ENCODE data around the gene C9orf72. TPM values are rescaled to one million over a fixed set of nuclear protein-coding genes. Genes with fewer than 3 reads are reported as not detected.

The C9orf72 gene, protein sequence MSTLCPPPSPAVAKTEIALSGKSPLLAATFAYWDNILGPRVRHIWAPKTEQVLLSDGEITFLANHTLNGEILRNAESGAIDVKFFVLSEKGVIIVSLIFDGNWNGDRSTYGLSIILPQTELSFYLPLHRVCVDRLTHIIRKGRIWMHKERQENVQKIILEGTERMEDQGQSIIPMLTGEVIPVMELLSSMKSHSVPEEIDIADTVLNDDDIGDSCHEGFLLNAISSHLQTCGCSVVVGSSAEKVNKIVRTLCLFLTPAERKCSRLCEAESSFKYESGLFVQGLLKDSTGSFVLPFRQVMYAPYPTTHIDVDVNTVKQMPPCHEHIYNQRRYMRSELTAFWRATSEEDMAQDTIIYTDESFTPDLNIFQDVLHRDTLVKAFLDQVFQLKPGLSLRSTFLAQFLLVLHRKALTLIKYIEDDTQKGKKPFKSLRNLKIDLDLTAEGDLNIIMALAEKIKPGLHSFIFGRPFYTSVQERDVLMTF
- 4.1 to 6.2 TPM (median 4.2 TPM) in 5 replicates for total RNA-seq (2022; extraction: Qiagen RNA extraction; ENCODE audit: low read depth)

DNA sequence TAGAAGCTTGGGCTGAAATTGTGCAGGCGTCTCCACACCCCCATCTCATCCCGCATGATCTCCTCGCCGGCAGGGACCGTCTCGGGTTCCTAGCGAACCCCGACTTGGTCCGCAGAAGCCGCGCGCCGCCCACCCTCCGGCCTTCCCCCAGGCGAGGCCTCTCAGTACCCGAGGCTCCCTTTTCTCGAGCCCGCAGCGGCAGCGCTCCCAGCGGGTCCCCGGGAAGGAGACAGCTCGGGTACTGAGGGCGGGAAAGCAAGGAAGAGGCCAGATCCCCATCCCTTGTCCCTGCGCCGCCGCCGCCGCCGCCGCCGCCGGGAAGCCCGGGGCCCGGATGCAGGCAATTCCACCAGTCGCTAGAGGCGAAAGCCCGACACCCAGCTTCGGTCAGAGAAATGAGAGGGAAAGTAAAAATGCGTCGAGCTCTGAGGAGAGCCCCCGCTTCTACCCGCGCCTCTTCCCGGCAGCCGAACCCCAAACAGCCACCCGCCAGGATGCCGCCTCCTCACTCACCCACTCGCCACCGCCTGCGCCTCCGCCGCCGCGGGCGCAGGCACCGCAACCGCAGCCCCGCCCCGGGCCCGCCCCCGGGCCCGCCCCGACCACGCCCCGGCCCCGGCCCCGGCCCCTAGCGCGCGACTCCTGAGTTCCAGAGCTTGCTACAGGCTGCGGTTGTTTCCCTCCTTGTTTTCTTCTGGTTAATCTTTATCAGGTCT is at the start of gene C9orf72:
TSS of gene C9orf72 (minus strand) at position 564 of the 716 bp plus-strand sequence. CDS start 6,361 bp downstream, outside the sequence.

GRCh38 chr9:27529316-27530278 is 43.7 kb downstream of the C9orf72 start, which contains the start of gene MOB3B:
Gene MOB3B, minus strand, starts transcription at chr9:27529814. Its CDS starts 74,264 bp downstream, at chr9:27455550.

GRCh38 chr9:27524236-27524635 is 49.0 kb downstream of the C9orf72 start, which contains the start of gene IFNK:
Gene IFNK, plus strand, starts transcription at chr9:27524290. Its CDS starts 47 bp downstream, at chr9:27524337.

Other genes with a start within 250 kb of the C9orf72 start
- not detected in 5 replicates for gene IFNK, start 49.2 kb downstream of the C9orf72 start, total RNA-seq (2022; extraction: Qiagen RNA extraction; ENCODE audit: low read depth)
- 6.9 to 11.2 TPM (median 9.3 TPM) in 5 replicates for gene MOB3B, start 43.7 kb downstream of the C9orf72 start, total RNA-seq (2022; extraction: Qiagen RNA extraction; ENCODE audit: low read depth)